Hepatocyte (in vitro differentiated cells): Measurements from ENCODE around the gene SKAP2. TPM values are rescaled to one million over a fixed set of nuclear protein-coding genes. Genes with fewer than 3 reads are reported as not detected.

Experiments used
- DNase-seq: peaks from one replicate; pipeline ENCODE4 v3.0.0-alpha.2; 2016; ENCODE audit warnings: low spot score
- H2AFZ ChIP-seq: fragments of 200-600 bp; sonication (generic); 2 replicates; pipeline ENCODE4 v1.6.0; 2016; ENCODE audit warnings: antibody characterized with exemption, mild to moderate bottlenecking
- H3K27ac ChIP-seq: fragments of 200-600 bp; sonication (generic); 2 replicates; pipeline ENCODE4 v1.5.1; 2016; ENCODE audit warnings: mild to moderate bottlenecking
- H3K27me3 ChIP-seq: fragments of 200-600 bp; sonication (generic); 2 replicates; pipeline ENCODE4 v1.6.1; 2016
- H3K36me3 ChIP-seq: fragments of 200-600 bp; sonication (generic); replicated peaks from 2 replicates; pipeline ENCODE4 v1.5.1; 2016; ENCODE audit warnings: low read depth; ENCODE audit not compliant: insufficient read depth
- H3K4me1 ChIP-seq: fragments of 200-600 bp; sonication (generic); 2 replicates; pipeline ENCODE4 v1.5.1; 2016; ENCODE audit warnings: mild to moderate bottlenecking, moderate library complexity; ENCODE audit not compliant: insufficient read depth
- H3K4me2 ChIP-seq: fragments of 200-600 bp; sonication (generic); 2 replicates; pipeline ENCODE4 v1.6.0; 2016
- H3K4me3 ChIP-seq: fragments of 200-600 bp; sonication (generic); 2 replicates; pipeline ENCODE4 v1.5.1; 2016; ENCODE audit warnings: mild to moderate bottlenecking
- H3K79me2 ChIP-seq: fragments of 200-600 bp; sonication (generic); 2 replicates; pipeline ENCODE4 v1.6.0; 2017; ENCODE audit warnings: mild to moderate bottlenecking
- H3K9me2 ChIP-seq: fragments of 200-600 bp; sonication (generic); replicated peaks from 2 replicates; pipeline ENCODE4 v1.6.0; 2017; ENCODE audit warnings: mild to moderate bottlenecking; ENCODE audit not compliant: insufficient read depth
- H3K9me3 ChIP-seq: fragments of 200-600 bp; sonication (generic); 2 replicates; pipeline ENCODE4 v1.5.1; 2016; ENCODE audit warnings: low read depth, mild to moderate bottlenecking
- H4K20me1 ChIP-seq: fragments of 200-600 bp; sonication (generic); 2 replicates; pipeline ENCODE4 v1.6.0; 2016; ENCODE audit warnings: mild to moderate bottlenecking; ENCODE audit not compliant: insufficient read depth, poor library complexity, severe bottlenecking
- CTCF ChIP-seq: fragments of 200-600 bp; sonication (generic); IDR thresholded peaks from 2 replicates; pipeline ENCODE4 v1.5.1; 2016; ENCODE audit warnings: antibody characterized with exemption, mild to moderate bottlenecking; ENCODE audit not compliant: poor library complexity
- EZH2 ChIP-seq: fragments of 200-600 bp; sonication (generic); IDR thresholded peaks from 2 replicates; pipeline ENCODE4 v1.6.1; 2016; ENCODE audit warnings: antibody characterized with exemption, mild to moderate bottlenecking, borderline replicate concordance
- EZH2phosphoT487 ChIP-seq: fragments of 200-600 bp; sonication (generic); IDR thresholded peaks from one replicate; pipeline ENCODE4 v1.6.1; 2018; ENCODE audit warnings: antibody characterized with exemption, mild to moderate bottlenecking, low read depth, moderate library complexity; ENCODE audit not compliant: unreplicated experiment, severe bottlenecking
- WGBS: methylation state at CpG from one replicate; pipeline ENCODE4 v1.1.6; 2016; ENCODE audit warnings: low lambda C conversion rate; ENCODE audit errors: missing lambda C conversion rate; 5-methylcytosine and 5-hydroxymethylcytosine counted together
- polyA plus RNA-seq: library from polyadenylated mRNA; unstranded; fragments of >200 nt; fragmentation: Nextera tagmentation; extraction: Ambion mirVana; gene quantifications from 2 replicates; pipeline ENCODE4 v1.2.1, GENCODE V29; 2016
- total RNA-seq: library from RNA; depleted of rRNA; stranded (reverse); fragments of >200 nt; gene quantifications from 2 replicates; pipeline ENCODE4 v1.2.3, GENCODE V29; 2014

Gene SKAP2
- total and polyA plus RNA-seq, 2 experiments from 2014 or later = 8.4 to 13.5 TPM

DNA sequence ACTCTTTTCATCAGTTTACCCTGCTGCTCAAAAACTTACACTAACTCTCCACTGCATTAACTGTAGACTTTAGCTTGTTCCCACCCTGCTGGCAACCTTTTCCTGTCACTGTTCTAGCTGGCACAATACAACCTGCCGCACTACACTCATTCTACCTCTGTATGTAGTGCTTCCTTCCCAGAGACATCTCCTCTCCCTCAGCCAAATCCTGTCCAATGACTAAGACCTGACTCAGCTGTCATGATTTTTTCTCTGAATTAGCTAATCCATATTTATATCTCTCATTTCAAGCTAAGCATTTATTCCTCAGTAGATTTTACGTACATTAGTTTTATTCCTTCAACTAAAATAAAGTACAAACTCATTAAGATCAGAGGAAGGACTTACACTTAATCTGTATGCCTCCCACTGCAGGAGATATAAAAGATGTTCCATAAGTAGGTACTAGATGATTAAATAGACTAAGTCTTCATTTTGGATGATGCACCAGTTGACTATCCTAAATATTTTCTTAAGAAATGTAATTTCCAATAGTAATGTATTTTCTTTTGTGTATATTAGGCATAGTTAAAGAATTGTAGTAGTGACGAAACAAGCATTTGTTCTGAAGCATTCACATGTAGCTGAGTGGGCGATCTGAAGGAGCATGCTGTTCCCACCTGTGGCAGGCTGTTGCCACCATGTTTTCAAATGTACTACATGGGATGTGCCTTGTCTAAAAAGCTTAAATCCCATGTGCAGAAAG, 189.1 kb downstream of the SKAP2 start:
- Histone ChIP-seq H3K36me3 (no peaks in the 10 kb centered on the region), H3K4me3 (no peak overlapping the region), H3K4me2 (no peak overlapping the region), H3K79me2 (no peaks in the 10 kb centered on the region), H3K27ac (no peak overlapping the region), H3K4me1 (no peaks in the 10 kb centered on the region), H3K9me2 (no peaks in the 10 kb centered on the region), H4K20me1 (no peaks in the 10 kb centered on the region), H2AFZ (no peak overlapping the region), H3K9me3 (no peaks in the 10 kb centered on the region), H3K27me3 (no peaks in the 10 kb centered on the region)
- 98% methylated on average over 4 of the region's 4 CpGs for WGBS
- TF ChIP-seq CTCF = no peak
- no peak for TF ChIP-seq EZH2phosphoT487
- TF ChIP-seq EZH2 = no peak
- no peak for DNase-seq

DNA sequence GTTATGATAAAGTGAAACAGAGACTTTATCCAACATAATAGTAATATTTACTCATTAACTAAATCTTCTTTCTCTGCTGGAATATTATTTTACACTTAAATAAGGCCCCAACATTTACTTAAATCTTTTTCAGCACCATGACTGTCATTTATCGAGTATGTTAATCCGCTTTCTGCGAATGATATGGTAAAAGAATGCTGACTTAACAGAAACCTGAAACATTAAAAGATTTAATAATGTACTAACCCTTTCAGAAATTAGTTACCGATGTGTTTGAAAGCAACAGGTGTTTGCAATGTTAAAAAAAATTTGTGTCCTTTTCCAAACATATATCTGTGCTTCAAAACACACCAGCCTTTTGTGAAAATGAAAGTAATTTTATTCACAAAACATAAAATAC, 190.5 kb downstream of the SKAP2 start:
- TF ChIP-seq CTCF = no peak
- no peak for TF ChIP-seq EZH2phosphoT487
- no peak for TF ChIP-seq EZH2
- no peak overlapping the region for H2AFZ ChIP-seq
- H3K27me3 ChIP-seq = no peaks in the 10 kb centered on the region
- no peaks in the 10 kb centered on the region for H3K79me2 ChIP-seq
- no peak overlapping the region for H3K4me2 ChIP-seq
- no peaks in the 10 kb centered on the region for H3K4me1 ChIP-seq
- no peak for DNase-seq
- no peaks in the 10 kb centered on the region for H3K9me2 ChIP-seq
- no peaks in the 10 kb centered on the region for H3K36me3 ChIP-seq
- no peak overlapping the region for H3K4me3 ChIP-seq
- WGBS = 94% methylated on average over 4 of the region's 4 CpGs
- H4K20me1 ChIP-seq = no peaks in the 10 kb centered on the region
- H3K9me3 ChIP-seq = no peaks in the 10 kb centered on the region
- no peak overlapping the region for H3K27ac ChIP-seq

- Histone ChIP-seq H3K79me2 (no peaks in the 10 kb centered on the region), H3K4me2 (no peak overlapping the region), H4K20me1 (no peaks in the 10 kb centered on the region), H3K9me2 (no peaks in the 10 kb centered on the region), H3K36me3 (no peaks in the 10 kb centered on the region), H3K4me1 (no peaks in the 10 kb centered on the region), H3K27me3 (no peaks in the 10 kb centered on the region), H3K4me3 (no peak overlapping the region), H2AFZ (no peak overlapping the region), H3K9me3 (no peaks in the 10 kb centered on the region), H3K27ac (no peak overlapping the region)
- no peak for TF ChIP-seq EZH2
- no peak for TF ChIP-seq EZH2phosphoT487
- no peak for TF ChIP-seq CTCF
- 79% methylated on average over 2 of the region's 2 CpGs for WGBS
- DNase-seq = no peak
Measured at GRCh38 chr7:26673271-26673670, 191.1 kb downstream of the SKAP2 start.
